A673 (cell line): Measurements from ENCODE around the gene VPS8.

Experiments
- CTCF ChIP-seq: fragments of 300-800, 200-600 bp; sonication (generic); conservative IDR thresholded peaks from 2 replicates; pipeline ENCODE4 v1.5.1; 2017; ENCODE audit warnings: low read depth, mild to moderate bottlenecking, antibody characterized with exemption, low read length, moderate library complexity, mixed read lengths
- EZH2 ChIP-seq: fragments of 200-600 bp; sonication (generic); IDR thresholded peaks from 2 replicates; pipeline ENCODE4 v1.6.1; 2017; ENCODE audit warnings: borderline replicate concordance, low read depth, mild to moderate bottlenecking, mixed read lengths, antibody characterized with exemption, low read length; ENCODE audit not compliant: poor library complexity, severe bottlenecking

GRCh38 chr3:185024966-185025365, 213.0 kb downstream of the VPS8 start:
- TF ChIP-seq CTCF: no peak
- no peak for TF ChIP-seq EZH2
